ENCODE results near the gene GASK1B.

DNA sequence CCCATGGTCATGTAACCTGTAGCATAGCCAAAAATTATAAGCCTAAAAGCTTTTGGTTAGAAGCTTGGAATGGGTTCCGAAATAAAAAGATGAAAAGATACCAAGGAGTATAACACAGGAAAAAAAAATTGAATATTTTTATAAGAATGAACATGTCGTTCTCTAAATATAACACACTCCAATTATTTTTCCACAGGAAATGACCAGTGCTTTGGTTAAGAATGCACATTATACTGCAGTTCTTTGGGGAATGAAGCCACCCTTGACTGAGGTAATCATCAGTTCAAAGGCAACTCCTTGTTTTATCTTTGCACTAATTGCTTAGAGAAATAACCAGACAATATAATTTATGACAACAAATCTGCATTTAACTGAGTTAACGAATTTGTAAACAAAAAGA lies 6.6 kb upstream of the GASK1B start:
- TF ChIP-seq, protein P1, sequence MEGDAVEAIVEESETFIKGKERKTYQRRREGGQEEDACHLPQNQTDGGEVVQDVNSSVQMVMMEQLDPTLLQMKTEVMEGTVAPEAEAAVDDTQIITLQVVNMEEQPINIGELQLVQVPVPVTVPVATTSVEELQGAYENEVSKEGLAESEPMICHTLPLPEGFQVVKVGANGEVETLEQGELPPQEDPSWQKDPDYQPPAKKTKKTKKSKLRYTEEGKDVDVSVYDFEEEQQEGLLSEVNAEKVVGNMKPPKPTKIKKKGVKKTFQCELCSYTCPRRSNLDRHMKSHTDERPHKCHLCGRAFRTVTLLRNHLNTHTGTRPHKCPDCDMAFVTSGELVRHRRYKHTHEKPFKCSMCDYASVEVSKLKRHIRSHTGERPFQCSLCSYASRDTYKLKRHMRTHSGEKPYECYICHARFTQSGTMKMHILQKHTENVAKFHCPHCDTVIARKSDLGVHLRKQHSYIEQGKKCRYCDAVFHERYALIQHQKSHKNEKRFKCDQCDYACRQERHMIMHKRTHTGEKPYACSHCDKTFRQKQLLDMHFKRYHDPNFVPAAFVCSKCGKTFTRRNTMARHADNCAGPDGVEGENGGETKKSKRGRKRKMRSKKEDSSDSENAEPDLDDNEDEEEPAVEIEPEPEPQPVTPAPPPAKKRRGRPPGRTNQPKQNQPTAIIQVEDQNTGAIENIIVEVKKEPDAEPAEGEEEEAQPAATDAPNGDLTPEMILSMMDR (IDR thresholded peaks at IDR 0.05), result no peak
- TF ChIP-seq MAZ (IDR thresholded peaks at IDR 0.05; ENCODE audit: borderline replicate concordance, low read depth, low read length) (no peak), POLR2A (IDR thresholded peaks at IDR 0.05; ENCODE audit: low read length) (no peak)
